Calu3 (cell line): ENCODE data around the gene UROD. TPM values are rescaled to one million over a fixed set of nuclear protein-coding genes. Genes with fewer than 3 reads are reported as not detected.

ENCODE experiments used
- BruUV-seq: library from RNA; stranded (reverse); fragments of 400-500 nt; replicated peaks from 2 replicates; lab custom pipeline; 2021; lab: Mats Ljungman, UMichigan
- CTCF ChIA-PET: fragments of 300-600 bp; sonication (Branson Sonifier 250); formaldehyde crosslinking; loops from one replicate; lab custom pipeline; 2022; ENCODE audit warnings: antibody characterized with exemption; lab: Charles Lee
- DNase-seq: peaks from one replicate; pipeline ENCODE4 v3.0.0; 2022
- H3K27ac Mint-ChIP-seq: one replicate; pipeline ENCODE4 v1.8.0; 2022; ENCODE audit warnings: mixed read lengths; ENCODE audit not compliant: unreplicated experiment
- H3K27me3 Mint-ChIP-seq: one replicate; pipeline ENCODE4 v1.8.0; 2022; ENCODE audit warnings: mixed read lengths; ENCODE audit not compliant: unreplicated experiment
- H3K36me3 Mint-ChIP-seq: one replicate; pipeline ENCODE4 v1.8.0; 2022; ENCODE audit warnings: mild to moderate bottlenecking, moderate library complexity, mixed read lengths; ENCODE audit not compliant: insufficient read depth, unreplicated experiment
- H3K4me1 Mint-ChIP-seq: one replicate; pipeline ENCODE4 v1.8.0; 2022; ENCODE audit warnings: mild to moderate bottlenecking, low read depth, mixed read lengths; ENCODE audit not compliant: unreplicated experiment
- H3K4me3 Mint-ChIP-seq: one replicate; pipeline ENCODE4 v1.8.0; 2022; ENCODE audit warnings: mild to moderate bottlenecking, low read depth, moderate library complexity, mixed read lengths; ENCODE audit not compliant: unreplicated experiment
- H3K9me3 Mint-ChIP-seq: one replicate; pipeline ENCODE4 v1.8.0; 2022; ENCODE audit warnings: low read depth, mixed read lengths; ENCODE audit not compliant: unreplicated experiment
- CTCF ChIP-seq: fragments of 200-600 bp; IDR thresholded peaks from one replicate; pipeline ENCODE4 v1.8.0; 2022; ENCODE audit warnings: antibody characterized with exemption; ENCODE audit not compliant: unreplicated experiment
- intact Hi-C: fragments of 100-400 bp; cut with micrococcal nuclease; formaldehyde crosslinking; loops from one replicate; pipeline ENCODE4 v1.10.0; 2022; ENCODE audit not compliant: unreplicated experiment
- total RNA-seq: library from RNA; stranded (reverse); gene quantifications from 2 replicates; pipeline ENCODE4 v1.2.3, GENCODE V29; 2022

Gene UROD
- total RNA-seq, 1 experiment from 2014 or later: 50.3 TPM

GRCh38 chr1:45012639-45013278 is 705 bp downstream of the UROD start:
- Mint-ChIP-seq H3K36me3 (peaks cover 28% of the 10 kb centered on the region), H3K4me1 (peaks cover 18% of the 10 kb centered on the region), H3K4me3 (peak overlapping the region; percentile 94), H3K27me3 (no peaks in the 10 kb centered on the region), H3K27ac (peak overlapping the region; percentile 58), H3K9me3 (no peaks in the 10 kb centered on the region)
- DNase-seq: peak; percentile 57
- no peak for TF ChIP-seq CTCF
- no TSS peak for BruUV-seq
- CTCF ChIA-PET: interaction anchor here (0.8 to 3.1 kb wide), 9 partner anchors 159 to 480 kb away, joined by 3 to 21 read pairs (median 4); partner anchors contain the start of genes BEST4, MUTYH, TESK2 and TOE1
- intact Hi-C loops: loop anchor here (5.0 kb wide), 3 partner anchors 175 to 480 kb away; partner anchors contain the start of gene TESK2

GRCh38 chr1:45013551-45014209 is 1.6 kb downstream of the UROD start:
- no peak for DNase-seq
- H3K27me3 Mint-ChIP-seq: no peaks in the 10 kb centered on the region
- H3K4me1 Mint-ChIP-seq: peaks cover 18% of the 10 kb centered on the region
- H3K36me3 Mint-ChIP-seq: peaks cover 28% of the 10 kb centered on the region
- CTCF ChIA-PET: interaction anchor here (0.6 to 3.0 kb wide), 11 partner anchors 43 to 486 kb away, joined by 3 to 22 read pairs (median 5); partner anchors contain the start of genes CCDC163, MMACHC and TESK2
- TSS peak; percentile 69 for BruUV-seq
- no peak overlapping the region for H3K4me3 Mint-ChIP-seq
- intact Hi-C loops: loop anchor here (1.0 to 5.0 kb wide), 4 partner anchors 176 to 479 kb away; partner anchors contain the start of gene TESK2
- H3K27ac Mint-ChIP-seq: no peak overlapping the region
- no peaks in the 10 kb centered on the region for H3K9me3 Mint-ChIP-seq
- TF ChIP-seq CTCF: no peak

GRCh38 chr1:45014321-45015028 is 2.4 kb downstream of the UROD start:
- Mint-ChIP-seq H3K27ac (no peak overlapping the region), H3K4me1 (peaks cover 18% of the 10 kb centered on the region), H3K36me3 (peaks cover 28% of the 10 kb centered on the region), H3K9me3 (no peaks in the 10 kb centered on the region), H3K27me3 (no peaks in the 10 kb centered on the region), H3K4me3 (no peak overlapping the region)
- peak; percentile 82 for DNase-seq
- BruUV-seq: no TSS peak
- intact Hi-C loops: loop anchor here (1.0 to 5.0 kb wide), 4 partner anchors 177 to 478 kb away; partner anchors contain the start of gene TESK2
- TF ChIP-seq CTCF: peak; percentile 79
- CTCF ChIA-PET: interaction anchor here (0.5 to 3.0 kb wide), 12 partner anchors 44 to 534 kb away, joined by 3 to 22 read pairs (median 5); partner anchors contain the start of genes CCDC163, MMACHC and TESK2

GRCh38 chr1:45015683-45016082 is 3.6 kb downstream of the UROD start:
- Mint-ChIP-seq H3K9me3 (no peaks in the 10 kb centered on the region), H3K27ac (no peak overlapping the region), H3K36me3 (peaks cover 18% of the 10 kb centered on the region), H3K27me3 (no peaks in the 10 kb centered on the region), H3K4me1 (peaks cover 9% of the 10 kb centered on the region), H3K4me3 (no peak overlapping the region)
- CTCF ChIA-PET: interaction anchor here (1.0 kb wide), 1 partner anchor 288 kb away, joined by 6 read pairs; no protein-coding TSS in a partner anchor
- intact Hi-C loops: no loop called here
- DNase-seq: no peak
- TF ChIP-seq CTCF: no peak
- no TSS peak for BruUV-seq
